Thoracic aorta (tissue), 2 donors: ENCODE results near the gene MARCHF5. TPM values are rescaled to one million over a fixed set of nuclear protein-coding genes. Genes with fewer than 3 reads are reported as not detected.

Experiments used
- ATAC-seq: fragments of 150-250 bp; one replicate; pipeline ENCODE4 v1.8.0; 2017; ENCODE audit warnings: low read depth; ENCODE audit not compliant: insufficient number of reproducible peaks, low FRiP score
- DNase-seq: peaks from one replicate; pipeline ENCODE4 v3.0.0-alpha.2; 2020; ENCODE audit warnings: low spot score
- H3K27ac ChIP-seq, 2 donors: fragments of 200-600 bp; sonication (generic); 1 replicate in 1 of 2; 2 replicates in 1 of 2; pipeline ENCODE4 v1.5.1; 2016; ENCODE audit warnings: mild to moderate bottlenecking in 2 of 2, moderate library complexity in 2 of 2
- H3K27me3 ChIP-seq: fragments of 200-600 bp; sonication (generic); replicated peaks from 2 replicates; pipeline ENCODE4 v1.6.0; 2016; ENCODE audit warnings: mild to moderate bottlenecking; ENCODE audit not compliant: insufficient read depth
- H3K36me3 ChIP-seq: fragments of 200-600 bp; sonication (generic); one replicate; pipeline ENCODE4 v1.5.1; 2016
- H3K4me1 ChIP-seq, 2 donors: fragments of 200-600 bp; sonication (generic); 1 replicate in 1 of 2; 2 replicates in 1 of 2; pipeline versions ENCODE4 v1.5.1 to v1.6.0; 2016; ENCODE audit warnings: low read depth in 2 of 2, mild to moderate bottlenecking in 1 of 2; ENCODE audit not compliant: control insufficient read depth in 1 of 2
- H3K4me3 ChIP-seq: fragments of 200-600 bp; sonication (generic); 2 replicates; pipeline ENCODE4 v1.5.1; 2016; ENCODE audit warnings: mild to moderate bottlenecking
- H3K9me3 ChIP-seq: fragments of 200-600 bp; sonication (generic); 2 replicates; pipeline ENCODE4 v1.5.1; 2016
- CTCF ChIP-seq: fragments of 200-600 bp; sonication (generic); IDR thresholded peaks from one replicate; pipeline ENCODE4 v1.5.1; 2019; ENCODE audit warnings: antibody characterized with exemption
- total RNA-seq, 2 donors: library from RNA; depleted of rRNA; stranded (reverse); fragments of >200 nt; gene quantifications; one replicate each; pipeline versions ENCODE4 v1.1.0 to v1.2.3, GENCODE V29; 2016

The MARCHF5 gene
- total RNA-seq, 2 donors from 2014 or later: 19.6 to 29.1 TPM

DNA sequence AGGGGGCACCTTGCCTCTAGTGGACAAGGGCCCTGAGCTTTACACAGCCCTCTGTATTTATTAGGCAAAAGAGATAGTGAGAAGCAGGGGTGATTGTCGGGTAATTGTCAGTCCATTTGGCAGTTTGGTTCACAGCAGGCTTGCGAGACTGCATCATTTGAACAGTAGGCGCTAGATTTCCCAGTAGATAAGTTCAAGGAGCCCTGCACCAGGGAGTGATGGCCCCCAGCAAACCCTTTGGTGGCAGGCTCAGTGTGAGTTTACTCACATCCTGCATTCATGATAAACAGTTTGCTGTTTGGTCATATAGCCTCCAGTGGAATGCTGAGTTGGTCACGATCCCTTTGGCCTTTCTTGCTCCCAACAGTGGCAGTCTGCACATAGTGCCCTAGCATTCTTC lies 59.4 kb downstream of the MARCHF5 start:
- no peaks in the 10 kb centered on the region for H3K9me3 ChIP-seq
- H3K4me3 ChIP-seq: no peak overlapping the region
- H3K36me3 ChIP-seq: peaks cover 3% of the 10 kb centered on the region
- no peak overlapping the region for H3K27ac ChIP-seq
- no peak for ATAC-seq
- no peaks in the 10 kb centered on the region for H3K27me3 ChIP-seq
- DNase-seq: no peak
- no peaks in the 10 kb centered on the region for H3K4me1 ChIP-seq
- TF ChIP-seq CTCF: no peak

GRCh38 chr10:92354587-92354986 lies 63.6 kb downstream of the MARCHF5 start:
- no peak for ATAC-seq
- no peak for TF ChIP-seq CTCF

GRCh38 chr10:92356041-92356440 lies 65.1 kb downstream of the MARCHF5 start:
- no peaks in the 10 kb centered on the region for H3K36me3 ChIP-seq
- no peaks in the 10 kb centered on the region for H3K9me3 ChIP-seq
- H3K4me3 ChIP-seq: no peak overlapping the region
- no peaks in the 10 kb centered on the region for H3K4me1 ChIP-seq
- no peak for TF ChIP-seq CTCF
- DNase-seq: no peak
- no peak overlapping the region for H3K27ac ChIP-seq
- no peak for ATAC-seq
- H3K27me3 ChIP-seq: no peaks in the 10 kb centered on the region

More at GRCh38 chr10:92354587-92354986, 63.6 kb downstream of the MARCHF5 start:
- H3K4me1 ChIP-seq: no peaks in the 10 kb centered on the region
- no peak overlapping the region for H3K4me3 ChIP-seq
- no peaks in the 10 kb centered on the region for H3K27me3 ChIP-seq
- H3K27ac ChIP-seq: no peak overlapping the region
- DNase-seq: no peak
- no peaks in the 10 kb centered on the region for H3K36me3 ChIP-seq
- H3K9me3 ChIP-seq: no peaks in the 10 kb centered on the region

- ATAC-seq (no peak), DNase-seq (no peak)
- no peaks in the 10 kb centered on the region for H3K27me3 ChIP-seq
- H3K36me3 ChIP-seq: no peaks in the 10 kb centered on the region
- H3K9me3 ChIP-seq: no peaks in the 10 kb centered on the region
- no peak for TF ChIP-seq CTCF
- H3K4me1 ChIP-seq: no peaks in the 10 kb centered on the region
- H3K27ac ChIP-seq: no peak overlapping the region
- H3K4me3 ChIP-seq: no peak overlapping the region
Measured at GRCh38 chr10:92363498-92363897, 72.5 kb downstream of the MARCHF5 start.

DNA sequence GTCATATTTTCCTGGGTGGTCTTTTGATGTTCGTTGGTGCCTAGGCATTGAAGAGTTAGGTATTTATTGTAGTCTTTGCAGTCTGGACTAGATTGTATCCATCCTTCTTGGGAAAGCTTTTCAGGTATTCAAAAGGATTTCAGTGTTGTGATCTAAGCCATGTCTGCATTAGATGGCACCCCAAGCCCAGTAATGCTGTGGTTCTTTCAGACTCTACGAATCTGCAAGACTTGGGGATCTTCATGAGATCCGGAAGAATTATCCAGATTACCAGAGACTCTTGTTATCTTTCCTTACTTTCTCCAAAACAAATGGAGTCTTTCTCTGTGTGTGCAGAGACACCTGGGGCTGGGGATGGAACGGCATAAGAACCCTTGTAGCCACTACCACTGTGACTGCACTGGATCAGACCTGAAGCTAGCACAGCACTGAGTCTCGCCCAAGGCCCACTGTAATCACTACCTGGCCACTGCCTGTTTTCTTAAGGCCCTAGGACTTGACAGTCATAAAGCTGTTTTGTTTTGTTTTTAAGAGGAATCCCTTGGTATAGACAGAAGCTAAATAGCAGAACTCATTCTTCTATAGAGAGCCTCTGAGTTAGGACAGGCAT lies 75.5 kb downstream of the MARCHF5 start:
- TF ChIP-seq CTCF: no peak
- no peak overlapping the region for H3K27ac ChIP-seq
- DNase-seq (no peak), ATAC-seq (no peak)
- H3K9me3 ChIP-seq: no peaks in the 10 kb centered on the region
- H3K27me3 ChIP-seq: no peaks in the 10 kb centered on the region
- H3K36me3 ChIP-seq: no peaks in the 10 kb centered on the region
- no peaks in the 10 kb centered on the region for H3K4me1 ChIP-seq
- H3K4me3 ChIP-seq: no peak overlapping the region
